SK-N-SH (cell line): ENCODE measurements around the gene PTPN6. TPM values are rescaled to one million over a fixed set of nuclear protein-coding genes. Genes with fewer than 3 reads are reported as not detected.

Source experiments
- CTCF ChIA-PET: fragments of 300-600, 350-600 bp; formaldehyde crosslinking; extraction: SDS; loops from one replicate; lab custom pipeline; 2021; lab: Yijun Ruan, JAX
- POLR2A ChIA-PET: fragments of 350-600 bp; sonication (Branson Sonifier 250); formaldehyde crosslinking; extraction: SDS; loops from one replicate; lab custom pipeline; 2020; ENCODE audit warnings: antibody characterized with exemption, inconsistent platforms; lab: Yijun Ruan, JAX
- DNase-seq: peaks from one replicate; pipeline ENCODE4 v3.0.0; 2012
- H2AFZ ChIP-seq: fragments of 200-600 bp; sonication (generic); 2 replicates; pipeline ENCODE4 v1.8.1; 2016; ENCODE audit warnings: antibody characterized with exemption, mild to moderate bottlenecking, low read depth
- H3F3A ChIP-seq: fragments of 200-600 bp; sonication (generic); replicated peaks from 2 replicates; pipeline ENCODE3; 2016; ENCODE audit warnings: antibody characterized with exemption, mild to moderate bottlenecking; ENCODE audit not compliant: insufficient read depth
- H3K27ac ChIP-seq, 2 experiments: fragments of 200-500 bp in 1 of 2; fragments of 200-600 bp in 1 of 2; sonication (Bioruptor generic) in 1 of 2; sonication (generic), shearing (Covaris generic) in 1 of 2; 2 replicates each; pipeline versions ENCODE4 v1.5.1 to v1.6.1; 2014 to 2016; ENCODE audit warnings: low read depth in 2 of 2, inconsistent platforms in 1 of 2, low read length in 1 of 2, mild to moderate bottlenecking in 1 of 2, mixed read lengths in 1 of 2
- H3K27me3 ChIP-seq: fragments of 200-600 bp; sonication (generic), shearing (Covaris generic); 2 replicates; pipeline ENCODE4 v1.6.1; 2016; ENCODE audit warnings: mixed run types; ENCODE audit not compliant: insufficient read depth
- H3K36me3 ChIP-seq, 2 experiments: fragments of 200-500 bp in 1 of 2; fragments of 200-600 bp in 1 of 2; sonication (Bioruptor generic) in 1 of 2; sonication (generic) in 1 of 2; replicated peaks in 1 of 2; 2 replicates each; pipeline versions ENCODE3 to v1.5.1; 2014 to 2016; ENCODE audit warnings: low read length in 1 of 2, mild to moderate bottlenecking in 1 of 2; ENCODE audit not compliant: insufficient read depth in 2 of 2, control insufficient read depth in 1 of 2
- H3K4me1 ChIP-seq, 2 experiments: fragments of 200-500 bp in 1 of 2; fragments of 200-600 bp in 1 of 2; sonication (Bioruptor generic) in 1 of 2; sonication (generic), shearing (Covaris generic) in 1 of 2; 2 replicates each; pipeline versions ENCODE4 v1.5.1 to v1.6.1; 2014 to 2016; ENCODE audit warnings: low read depth in 1 of 2, low read length in 1 of 2, mixed run types in 1 of 2; ENCODE audit not compliant: insufficient read depth in 2 of 2, control insufficient read depth in 1 of 2
- H3K4me2 ChIP-seq: fragments of 200-600 bp; sonication (generic), shearing (Covaris generic); 2 replicates; pipeline ENCODE4 v1.6.1; 2017; ENCODE audit warnings: mixed run types
- H3K4me3 ChIP-seq, 2 experiments: fragments of 200-500 bp in 1 of 2; fragments of 200-600 bp in 1 of 2; sonication (Bioruptor generic) in 1 of 2; sonication (generic), shearing (Covaris generic) in 1 of 2; 2 replicates each; pipeline versions ENCODE4 v1.5.1 to v1.8.1; 2014 to 2016; ENCODE audit warnings: low read depth in 2 of 2, inconsistent platforms in 1 of 2, low read length in 1 of 2, mild to moderate bottlenecking in 1 of 2, mixed read lengths in 1 of 2, moderate library complexity in 1 of 2
- H3K79me2 ChIP-seq: fragments of 200-600 bp; sonication (generic); 2 replicates; pipeline ENCODE4 v1.8.1; 2017; ENCODE audit warnings: mild to moderate bottlenecking; ENCODE audit not compliant: insufficient read depth
- H3K9ac ChIP-seq: fragments of 200-600 bp; sonication (generic); 2 replicates; pipeline ENCODE4 v1.6.1; 2017; ENCODE audit warnings: mixed run types
- H3K9me2 ChIP-seq: fragments of 200-600 bp; sonication (generic); 2 replicates; pipeline ENCODE4 v1.6.1; 2017; ENCODE audit warnings: mixed run types
- H3K9me3 ChIP-seq: fragments of 200-600 bp; sonication (generic); 2 replicates; pipeline ENCODE4 v1.6.1; 2017; ENCODE audit warnings: mixed run types, mild to moderate bottlenecking, moderate library complexity
- H4K20me1 ChIP-seq: fragments of 200-600 bp; sonication (generic); 2 replicates; pipeline ENCODE4 v1.6.1; 2017; ENCODE audit warnings: mild to moderate bottlenecking, mixed run types; ENCODE audit not compliant: insufficient read depth
- ELF1 ChIP-seq: IDR thresholded peaks from 2 replicates; pipeline ENCODE4 v1.4.0; 2012
- EZH2phosphoT487 ChIP-seq: fragments of 200-600 bp; sonication (generic); IDR thresholded peaks from 2 replicates; pipeline ENCODE4 v1.6.1; 2017; ENCODE audit warnings: low read depth, mixed run types, mild to moderate bottlenecking, antibody characterized with exemption, moderate library complexity, borderline replicate concordance
- FOXJ3 ChIP-seq: sonication (generic); formaldehyde crosslinking; IDR thresholded peaks from 2 replicates; pipeline ENCODE4 v1.5.1; 2020; ENCODE audit warnings: mild to moderate bottlenecking, missing genetic modification reagents
- GABPA ChIP-seq: IDR thresholded peaks from 2 replicates; pipeline ENCODE4 v1.4.0; 2012; ENCODE audit warnings: low read depth, mild to moderate bottlenecking
- GATA2 ChIP-seq: sonication (generic); formaldehyde crosslinking; IDR thresholded peaks from 2 replicates; pipeline ENCODE4 v1.5.0; 2020; ENCODE audit warnings: mild to moderate bottlenecking, missing genetic modification reagents
- MEF2A ChIP-seq: IDR thresholded peaks from 2 replicates; pipeline ENCODE4 v1.4.0; 2012; ENCODE audit warnings: low read depth, borderline replicate concordance
- NFIC ChIP-seq: IDR thresholded peaks from 2 replicates; pipeline ENCODE4 v1.4.0; 2012; ENCODE audit warnings: borderline replicate concordance
- NRF1 ChIP-seq: IDR thresholded peaks from 2 replicates; pipeline ENCODE4 v1.6.1; 2012; ENCODE audit warnings: low read depth, mild to moderate bottlenecking, low read length
- RAD21 ChIP-seq: IDR thresholded peaks from 2 replicates; pipeline ENCODE4 v1.6.1; 2012; ENCODE audit warnings: mild to moderate bottlenecking, low read length
- RCOR1 ChIP-seq: fragments of 150-350 bp; IDR thresholded peaks from 2 replicates; pipeline ENCODE4 v1.6.1; 2017; ENCODE audit warnings: antibody characterized with exemption, low read length
- RXRA ChIP-seq: IDR thresholded peaks from 2 replicates; pipeline ENCODE4 v1.4.0; 2012; ENCODE audit warnings: low read depth, mild to moderate bottlenecking, borderline replicate concordance
- TEAD4 ChIP-seq: IDR thresholded peaks from 2 replicates; pipeline ENCODE4 v1.4.0; 2012; ENCODE audit warnings: mild to moderate bottlenecking, borderline replicate concordance; ENCODE audit not compliant: insufficient read depth
- WGBS: methylation state at CpG from one replicate; pipeline ENCODE4 v1.1.6; 2017; ENCODE audit warnings: low lambda C conversion rate; 5-methylcytosine and 5-hydroxymethylcytosine counted together
- polyA plus RNA-seq, 3 experiments: library from polyadenylated mRNA; depleted of rRNA; stranded (reverse); fragments of >200 nt; gene quantifications; 2 replicates each; pipeline ENCODE4 v1.2.3, GENCODE V29; 2012
- TF ChIP-seq, protein P1 (sequence below): IDR thresholded peaks from 2 replicates; pipeline ENCODE4; 2012
- TF ChIP-seq, protein P2 (sequence below): IDR thresholded peaks from 2 replicates; pipeline ENCODE4 v1.4.0; 2012; ENCODE audit warnings: low read depth, borderline replicate concordance
- TF ChIP-seq, protein P3 (sequence below): IDR thresholded peaks from 2 replicates; pipeline ENCODE4 v1.4.0; 2012; ENCODE audit warnings: low read depth

Gene PTPN6
- polyA plus RNA-seq, 1 of the 3 experiments (the other 2 are of a cell fraction) = 0.12 TPM

DNA sequence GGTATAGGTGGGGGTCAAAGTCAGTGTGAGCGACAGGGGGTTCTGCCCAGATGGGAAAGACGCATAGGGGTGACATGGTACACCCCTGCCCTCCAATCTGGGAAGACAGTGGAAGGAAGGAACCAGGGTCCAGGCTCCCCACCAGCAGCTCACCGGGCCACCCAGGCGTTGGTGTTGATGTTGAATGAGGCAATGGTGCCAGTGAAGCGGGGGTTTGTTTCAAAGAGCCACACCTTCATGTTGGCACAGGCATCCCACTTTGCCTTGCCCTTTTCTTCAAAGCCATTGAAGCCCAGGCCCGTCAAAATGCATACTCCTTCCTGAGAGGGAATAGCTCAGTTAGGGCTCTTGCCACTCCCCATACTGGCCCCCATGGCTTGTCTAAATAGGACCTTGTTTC is 27.0 kb downstream of the PTPN6 start:
- Histone ChIP-seq H3F3A (no peaks in the 10 kb centered on the region), H3K9me2 (no peaks in the 10 kb centered on the region), H4K20me1 (no peaks in the 10 kb centered on the region), H3K79me2 (peaks cover 6% of the 10 kb centered on the region; the same call in 1 of the 2 replicates), H3K9me3 (no peaks in the 10 kb centered on the region), H3K4me1 (no peaks in the 10 kb centered on the region), H3K27ac (no peak overlapping the region), H3K4me2 (no peak overlapping the region), H2AFZ (no peak overlapping the region), H3K9ac (no peak overlapping the region), H3K27me3 (no peaks in the 10 kb centered on the region), H3K36me3 (peaks cover 49 to 77% of the 10 kb centered on the region in 2 experiments), H3K4me3 (no peak overlapping the region)
- DNase-seq = no peak
- POLR2A ChIA-PET = interaction anchor here (0.5 kb wide), 1 partner anchor 9 kb away, joined by 3 read pairs; no protein-coding TSS in a partner anchor
- TF ChIP-seq NFIC (no peak), NRF1 (no peak)
- TF ChIP-seq, protein P1, sequence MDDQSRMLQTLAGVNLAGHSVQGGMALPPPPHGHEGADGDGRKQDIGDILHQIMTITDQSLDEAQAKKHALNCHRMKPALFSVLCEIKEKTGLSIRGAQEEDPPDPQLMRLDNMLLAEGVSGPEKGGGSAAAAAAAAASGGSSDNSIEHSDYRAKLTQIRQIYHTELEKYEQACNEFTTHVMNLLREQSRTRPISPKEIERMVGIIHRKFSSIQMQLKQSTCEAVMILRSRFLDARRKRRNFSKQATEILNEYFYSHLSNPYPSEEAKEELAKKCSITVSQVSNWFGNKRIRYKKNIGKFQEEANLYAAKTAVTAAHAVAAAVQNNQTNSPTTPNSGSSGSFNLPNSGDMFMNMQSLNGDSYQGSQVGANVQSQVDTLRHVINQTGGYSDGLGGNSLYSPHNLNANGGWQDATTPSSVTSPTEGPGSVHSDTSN = no peak
- 98% methylated on average over 5 of the region's 6 CpGs for WGBS
- CTCF ChIA-PET = interaction anchor here (0.8 to 1.9 kb wide), 4 partner anchors 10 to 130 kb away, joined by 3 to 6 read pairs (median 4); partner anchors contain the start of gene C1R

DNA sequence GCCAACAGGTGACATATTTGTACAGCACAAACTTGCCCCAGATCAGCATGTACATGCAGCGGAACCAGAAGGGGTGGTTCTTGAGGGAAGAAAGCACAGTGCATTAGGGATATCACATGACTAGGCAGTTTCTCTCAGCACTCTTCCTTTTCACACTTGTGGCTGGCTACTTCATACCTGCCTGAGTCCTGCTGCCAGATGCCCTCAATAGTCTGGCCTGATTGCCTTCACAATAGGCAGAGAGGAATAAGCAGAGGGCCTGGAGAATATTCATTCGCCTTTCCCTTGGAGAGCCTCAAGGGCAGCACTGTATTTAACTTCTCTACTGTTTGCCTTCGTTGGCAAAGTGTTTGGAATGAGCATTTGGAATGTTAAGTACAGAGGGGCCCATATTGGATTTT is 27.5 kb downstream of the PTPN6 start:
- 90% methylated on average over 3 of the region's 3 CpGs for WGBS
- POLR2A ChIA-PET = no interaction called here
- Histone ChIP-seq H3K4me3 (no peak overlapping the region), H3K36me3 (peaks cover 51 to 80% of the 10 kb centered on the region in 2 experiments), H3F3A (no peaks in the 10 kb centered on the region), H3K9ac (no peak overlapping the region), H2AFZ (no peak overlapping the region), H4K20me1 (no peaks in the 10 kb centered on the region), H3K4me1 (no peaks in the 10 kb centered on the region), H3K9me2 (no peaks in the 10 kb centered on the region), H3K27me3 (no peaks in the 10 kb centered on the region), H3K79me2 (peaks cover 2% of the 10 kb centered on the region; the same call in 1 of the 2 replicates), H3K27ac (no peak overlapping the region), H3K9me3 (no peaks in the 10 kb centered on the region), H3K4me2 (no peak overlapping the region)
- CTCF ChIA-PET = interaction anchor here (0.8 to 1.9 kb wide), 4 partner anchors 13 to 164 kb away, joined by 3 to 6 read pairs (median 4); partner anchors contain the start of gene C1R
- TF ChIP-seq RAD21 = no peak
- TF ChIP-seq MEF2A = no peak
- TF ChIP-seq, protein P2, sequence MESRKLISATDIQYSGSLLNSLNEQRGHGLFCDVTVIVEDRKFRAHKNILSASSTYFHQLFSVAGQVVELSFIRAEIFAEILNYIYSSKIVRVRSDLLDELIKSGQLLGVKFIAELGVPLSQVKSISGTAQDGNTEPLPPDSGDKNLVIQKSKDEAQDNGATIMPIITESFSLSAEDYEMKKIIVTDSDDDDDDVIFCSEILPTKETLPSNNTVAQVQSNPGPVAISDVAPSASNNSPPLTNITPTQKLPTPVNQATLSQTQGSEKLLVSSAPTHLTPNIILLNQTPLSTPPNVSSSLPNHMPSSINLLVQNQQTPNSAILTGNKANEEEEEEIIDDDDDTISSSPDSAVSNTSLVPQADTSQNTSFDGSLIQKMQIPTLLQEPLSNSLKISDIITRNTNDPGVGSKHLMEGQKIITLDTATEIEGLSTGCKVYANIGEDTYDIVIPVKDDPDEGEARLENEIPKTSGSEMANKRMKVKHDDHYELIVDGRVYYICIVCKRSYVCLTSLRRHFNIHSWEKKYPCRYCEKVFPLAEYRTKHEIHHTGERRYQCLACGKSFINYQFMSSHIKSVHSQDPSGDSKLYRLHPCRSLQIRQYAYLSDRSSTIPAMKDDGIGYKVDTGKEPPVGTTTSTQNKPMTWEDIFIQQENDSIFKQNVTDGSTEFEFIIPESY = no peak
- TF ChIP-seq, protein P3, sequence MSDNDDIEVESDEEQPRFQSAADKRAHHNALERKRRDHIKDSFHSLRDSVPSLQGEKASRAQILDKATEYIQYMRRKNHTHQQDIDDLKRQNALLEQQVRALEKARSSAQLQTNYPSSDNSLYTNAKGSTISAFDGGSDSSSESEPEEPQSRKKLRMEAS = no peak
- TF ChIP-seq NRF1 = no peak
- TF ChIP-seq GATA2 (CRISPR knock-in tag) = no peak
- no peak for TF ChIP-seq FOXJ3
- no peak for TF ChIP-seq RCOR1
- TF ChIP-seq EZH2phosphoT487 = no peak
- TF ChIP-seq ELF1 = no peak
- TF ChIP-seq TEAD4 = no peak
- no peak for TF ChIP-seq GABPA
- TF ChIP-seq RXRA = no peak
- DNase-seq = no peak
